DMS153 treated with DMSO at 0.1 percent for 48 hours (cell line): ENCODE data around the gene ARPP21.
"Not testable (repeated sequence)": the region's sequence is repeated elsewhere in the genome, so short reads cannot be mapped to it uniquely, and the experiment has no call there.

ENCODE experiments used
- DNase-seq: peaks from one replicate; lab custom pipeline; 2025; ENCODE audit not compliant: unreplicated experiment; lab: John Stamatoyannopoulos, UW

ARPP21 gene

DNA sequence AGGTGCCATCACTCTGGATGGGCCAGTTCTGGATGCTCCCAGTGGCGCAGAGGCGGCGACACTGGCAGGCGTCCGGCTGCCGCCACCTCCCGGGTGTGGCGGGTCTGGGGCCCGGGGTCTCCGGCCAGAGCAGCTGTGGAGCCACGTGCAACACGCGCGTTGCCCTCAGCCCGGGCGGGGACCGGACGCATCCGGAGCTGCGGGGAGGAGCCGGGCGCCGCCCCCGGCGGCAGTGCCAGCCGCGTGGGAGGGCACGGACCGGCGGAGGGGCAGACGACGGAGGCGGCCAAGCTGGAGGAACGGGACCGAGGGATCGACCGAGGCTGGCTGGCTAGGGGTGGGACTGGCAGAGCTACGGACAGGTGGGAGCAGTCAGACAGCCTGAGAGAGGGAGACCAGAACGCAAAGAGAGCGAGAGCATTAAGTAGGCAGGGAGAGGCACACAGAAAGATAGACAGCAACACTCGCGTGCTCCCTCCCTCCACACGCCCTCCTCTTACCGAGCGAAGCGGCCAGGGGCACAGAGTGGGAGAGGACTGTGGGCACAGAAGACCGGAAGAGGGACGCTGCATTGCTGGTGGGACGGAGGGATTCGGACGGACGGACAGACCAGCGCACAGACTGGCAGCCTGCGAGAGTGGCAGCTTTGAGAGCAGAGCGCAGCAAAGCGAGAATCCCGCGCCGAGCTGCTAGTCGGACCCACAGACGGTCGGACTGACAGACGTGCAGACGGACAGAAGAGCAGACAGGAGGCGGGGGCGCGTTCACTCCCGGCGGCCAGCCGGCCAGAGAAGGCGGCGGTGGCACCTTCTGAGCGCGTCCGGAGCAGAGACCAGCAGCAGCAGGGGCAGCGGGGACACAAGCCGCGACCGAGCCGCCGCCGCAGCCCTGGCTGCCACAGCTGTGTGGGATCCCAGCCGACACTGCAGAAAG lies at the start of gene ARPP21:
Gene ARPP21, plus strand, starts transcription at position 272 of the 933 bp plus-strand sequence. CDS start 42,227 bp downstream, outside the sequence.
- DNase-seq: no peak

DNA sequence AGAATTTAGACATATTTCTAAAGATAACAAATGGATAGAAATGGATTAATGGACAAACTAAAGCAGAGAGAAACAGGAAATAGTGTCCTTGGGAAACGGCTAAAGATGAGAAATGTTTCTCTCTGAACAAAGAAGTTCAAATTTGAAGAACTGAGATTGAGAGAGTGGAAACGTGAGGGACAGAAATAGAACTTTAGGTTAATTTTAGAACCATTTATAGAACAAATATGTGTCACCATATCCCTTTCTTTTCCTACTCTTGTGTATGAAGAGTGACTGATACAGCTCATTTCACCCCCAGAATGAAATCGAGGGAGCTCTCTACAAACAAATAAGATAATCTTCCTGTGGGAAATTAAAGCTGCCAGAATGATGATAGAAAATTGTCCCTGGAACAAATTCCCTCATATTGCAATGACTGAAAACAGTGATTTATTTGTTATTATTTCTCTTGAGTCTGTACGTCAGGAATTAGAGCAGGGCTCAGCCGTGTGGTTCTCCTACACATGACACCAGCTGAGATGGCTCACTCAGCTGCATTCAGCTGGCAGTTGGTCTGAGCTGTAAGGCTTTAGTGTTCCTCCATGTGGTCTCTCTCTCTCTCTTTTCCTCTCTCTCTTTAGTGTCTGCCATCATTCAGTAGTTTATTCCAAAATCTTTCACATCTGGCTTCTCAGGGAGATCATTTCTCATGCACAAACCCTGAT lies 46.6 kb upstream of the ARPP21 start:
- DNase-seq: no peak

DNA sequence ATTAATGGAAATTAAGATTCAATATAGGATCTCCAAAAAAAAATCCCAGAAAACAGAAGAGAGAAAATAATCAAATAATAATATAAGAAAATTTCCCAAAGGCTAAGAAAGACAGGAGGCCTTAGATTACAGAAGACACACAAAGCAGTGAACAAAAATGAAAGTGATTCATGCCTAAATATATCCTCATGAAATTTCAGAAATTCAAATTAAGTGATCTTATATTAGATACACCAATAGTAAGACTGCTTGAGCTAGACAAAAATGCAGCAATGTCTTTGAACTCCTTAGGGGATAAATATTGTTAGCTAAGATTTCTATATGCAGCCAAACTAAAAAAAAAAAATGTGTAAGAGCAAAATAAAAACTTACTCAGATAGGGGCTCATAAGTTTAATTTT lies 44.6 kb upstream of the ARPP21 start:
- no peak for DNase-seq

DNA sequence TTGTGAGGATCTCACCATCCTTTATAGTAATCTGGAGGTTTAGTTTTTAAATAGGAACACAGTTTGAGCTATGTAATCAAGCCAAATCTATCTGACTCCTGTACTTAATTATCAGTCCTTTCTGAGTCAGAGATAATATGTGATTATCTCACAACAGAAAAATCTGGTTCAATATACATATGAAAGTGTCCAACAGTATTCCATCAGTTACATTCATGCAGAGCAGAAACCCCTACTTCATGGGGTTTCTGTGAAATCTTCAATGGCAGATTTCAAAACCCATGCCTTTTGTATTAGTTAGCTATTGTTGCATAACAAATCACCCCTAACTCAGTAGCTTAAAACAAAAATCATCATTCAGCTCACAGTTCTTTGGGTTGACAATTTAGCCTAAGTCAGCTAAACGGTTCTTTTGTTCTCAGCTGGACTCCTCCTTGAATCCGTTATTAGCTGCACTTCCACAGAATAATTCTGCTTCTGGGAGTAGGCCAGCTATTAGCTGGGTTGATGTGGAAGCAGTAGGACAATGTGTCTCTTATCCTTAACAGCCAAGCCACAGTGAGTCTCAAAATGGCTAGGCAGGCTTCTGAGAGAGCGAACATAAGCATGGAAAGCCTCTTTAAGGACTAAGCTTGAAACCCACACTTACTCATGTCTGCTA lies 42.9 kb upstream of the ARPP21 start:
- no peak for DNase-seq

DNA sequence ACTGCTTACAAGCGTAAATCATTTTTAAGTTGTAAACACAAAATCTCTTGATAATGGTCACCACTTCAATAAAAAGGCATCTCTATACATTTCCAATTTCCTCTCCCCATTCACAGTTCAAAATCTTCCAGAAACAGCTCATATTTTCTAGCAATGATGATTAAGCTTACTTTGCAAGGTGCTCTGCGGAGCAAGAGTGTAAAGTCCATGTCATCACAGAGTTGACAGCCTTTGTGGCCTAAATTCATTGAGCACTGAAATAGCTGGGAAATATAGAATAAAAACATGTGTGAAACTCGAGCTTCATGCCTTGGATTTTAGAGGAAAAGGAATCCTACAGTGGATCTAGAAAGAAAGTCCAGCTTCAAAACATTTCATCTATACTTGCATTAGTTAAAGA lies 41.8 kb upstream of the ARPP21 start:
- no peak for DNase-seq

DNA sequence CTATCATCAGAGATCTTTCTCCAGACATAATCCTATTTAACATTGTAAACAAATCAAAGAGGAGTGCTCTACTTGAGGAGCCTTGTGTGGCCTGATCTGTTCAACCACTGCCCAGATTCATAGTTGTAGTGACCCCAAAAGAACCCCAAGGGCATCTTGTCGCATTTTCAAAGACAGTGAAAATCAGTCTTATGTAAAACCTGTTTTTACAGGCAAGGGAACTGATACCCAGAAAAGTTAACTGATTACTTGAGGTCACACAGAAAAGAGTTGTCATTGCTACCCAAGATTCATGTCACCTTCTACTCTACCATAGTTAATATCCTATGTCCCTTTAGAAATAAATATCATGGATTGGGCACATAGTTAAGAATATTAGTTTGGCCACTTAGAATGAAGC lies 40.5 kb upstream of the ARPP21 start:
- no peak for DNase-seq

DNA sequence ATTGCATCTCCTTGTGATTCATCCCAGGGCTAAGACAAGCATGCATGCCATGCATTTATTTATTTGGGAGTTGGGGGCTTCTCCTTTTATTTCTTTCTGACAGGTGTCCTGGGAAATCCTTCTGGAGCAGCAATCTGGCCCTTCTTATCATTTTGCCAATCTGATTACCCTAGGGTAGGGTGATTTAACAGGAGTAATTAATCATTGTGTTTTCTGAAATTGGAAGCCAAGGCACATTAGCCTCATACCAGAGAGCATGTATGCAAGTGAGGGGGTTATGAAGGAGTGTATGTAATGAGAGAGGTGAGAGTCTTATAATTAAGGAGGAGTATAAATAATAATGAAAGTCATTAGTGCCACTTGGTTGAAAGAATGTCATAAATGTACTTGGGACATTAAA lies 37.4 kb upstream of the ARPP21 start:
- DNase-seq: no peak

DNA sequence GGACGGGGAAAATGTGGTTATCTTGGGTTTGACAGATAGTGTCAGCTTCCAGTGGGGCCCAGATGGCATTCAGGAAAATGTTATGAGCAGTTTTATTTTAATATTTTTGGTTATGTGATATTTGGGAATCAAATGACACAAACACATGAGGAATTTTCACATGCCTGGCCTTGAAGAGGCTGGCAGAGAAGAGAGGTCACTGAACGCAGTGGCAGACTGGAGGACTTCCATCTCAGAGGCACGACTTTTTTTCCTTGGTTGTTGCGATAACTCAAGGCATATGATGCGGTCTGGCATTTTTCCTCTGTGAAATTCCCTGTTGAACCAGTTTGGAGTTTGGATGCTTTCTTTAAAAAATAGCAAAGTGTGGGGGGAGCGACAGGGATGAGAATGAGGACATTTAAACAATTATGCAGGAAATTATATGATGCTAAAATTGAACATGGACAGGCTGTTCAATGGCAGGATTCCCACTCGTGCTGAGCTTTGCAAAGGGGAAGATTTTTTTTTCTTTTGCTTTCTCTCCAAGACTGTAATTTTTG lies 36.9 kb upstream of the ARPP21 start:
- DNase-seq: no peak

DNA sequence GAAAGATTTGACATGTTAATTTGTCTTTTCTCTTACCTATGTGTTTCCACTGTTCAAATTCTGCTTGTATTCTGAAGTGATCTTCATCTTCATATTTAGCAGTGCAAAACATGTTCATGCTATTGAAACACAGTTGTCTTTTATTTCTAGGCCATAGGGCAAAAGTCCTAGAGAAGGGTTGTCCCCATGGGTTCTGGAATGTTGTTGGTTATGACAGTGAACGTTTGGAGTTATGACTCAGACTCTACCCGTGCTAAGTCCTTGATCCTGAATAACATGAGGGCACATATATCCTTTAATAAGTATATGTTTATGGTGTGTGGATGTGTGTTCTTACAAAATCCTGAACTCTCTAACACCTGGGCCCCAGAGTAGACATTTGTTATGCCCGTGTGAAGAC lies 23.0 kb upstream of the ARPP21 start:
- no peak for DNase-seq

DNA sequence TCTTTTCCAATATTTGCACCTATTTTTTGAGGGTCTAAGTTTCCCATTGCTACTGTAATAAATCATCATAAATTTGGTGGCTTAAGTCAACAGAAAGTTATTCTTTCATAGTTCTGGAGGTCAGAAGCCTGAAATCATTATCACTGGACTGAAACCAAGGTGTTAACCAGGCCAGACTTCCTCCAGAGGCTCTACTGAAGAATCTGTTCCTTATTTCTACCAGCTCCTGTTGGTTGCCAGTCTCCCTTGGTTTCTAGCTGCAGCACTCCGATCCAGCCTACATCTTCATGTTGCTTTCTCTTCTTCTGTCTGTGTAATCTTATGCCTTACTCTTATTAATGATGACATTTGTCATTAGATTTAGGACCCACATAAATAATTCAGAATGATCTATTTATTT lies 22.0 kb upstream of the ARPP21 start:
- no peak for DNase-seq

DNA sequence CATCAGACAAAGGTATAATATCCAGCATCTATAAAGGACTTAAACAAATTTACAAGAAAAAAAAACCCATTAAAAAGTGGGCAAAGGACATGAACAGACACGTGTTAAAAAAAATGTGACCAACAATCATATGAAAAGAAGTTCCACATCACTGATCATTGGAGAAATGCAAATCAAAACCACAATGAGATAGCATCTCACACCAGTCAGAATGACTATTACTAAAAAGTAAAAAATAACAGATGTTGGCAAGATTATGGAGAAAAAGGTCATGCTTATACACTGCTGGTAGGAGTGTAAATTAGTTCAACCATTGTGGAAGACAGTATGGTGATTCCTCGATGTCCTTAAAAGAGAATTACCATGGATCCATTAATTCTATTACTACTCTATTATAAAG lies 19.1 kb upstream of the ARPP21 start:
- DNase-seq: not testable (repeated sequence)

DNA sequence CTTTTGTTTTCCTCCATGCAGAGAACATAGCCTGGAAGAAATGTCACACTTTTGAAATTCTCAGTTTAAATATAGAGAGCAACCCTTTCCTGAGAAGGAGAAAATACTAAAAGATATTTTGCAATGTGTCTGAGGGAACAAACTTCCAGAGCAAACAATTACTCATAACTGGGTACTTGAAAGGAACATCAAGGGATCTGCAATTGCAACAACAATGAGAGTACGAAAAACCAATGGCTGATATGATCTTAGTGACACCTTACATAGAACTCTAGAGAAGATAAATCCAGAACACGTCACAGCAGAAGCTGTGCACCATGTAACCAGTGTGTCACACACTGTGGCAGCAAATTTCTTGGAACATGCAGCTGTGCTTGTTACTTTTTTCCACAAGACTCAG lies 14.6 kb upstream of the ARPP21 start:
- no peak for DNase-seq

DNA sequence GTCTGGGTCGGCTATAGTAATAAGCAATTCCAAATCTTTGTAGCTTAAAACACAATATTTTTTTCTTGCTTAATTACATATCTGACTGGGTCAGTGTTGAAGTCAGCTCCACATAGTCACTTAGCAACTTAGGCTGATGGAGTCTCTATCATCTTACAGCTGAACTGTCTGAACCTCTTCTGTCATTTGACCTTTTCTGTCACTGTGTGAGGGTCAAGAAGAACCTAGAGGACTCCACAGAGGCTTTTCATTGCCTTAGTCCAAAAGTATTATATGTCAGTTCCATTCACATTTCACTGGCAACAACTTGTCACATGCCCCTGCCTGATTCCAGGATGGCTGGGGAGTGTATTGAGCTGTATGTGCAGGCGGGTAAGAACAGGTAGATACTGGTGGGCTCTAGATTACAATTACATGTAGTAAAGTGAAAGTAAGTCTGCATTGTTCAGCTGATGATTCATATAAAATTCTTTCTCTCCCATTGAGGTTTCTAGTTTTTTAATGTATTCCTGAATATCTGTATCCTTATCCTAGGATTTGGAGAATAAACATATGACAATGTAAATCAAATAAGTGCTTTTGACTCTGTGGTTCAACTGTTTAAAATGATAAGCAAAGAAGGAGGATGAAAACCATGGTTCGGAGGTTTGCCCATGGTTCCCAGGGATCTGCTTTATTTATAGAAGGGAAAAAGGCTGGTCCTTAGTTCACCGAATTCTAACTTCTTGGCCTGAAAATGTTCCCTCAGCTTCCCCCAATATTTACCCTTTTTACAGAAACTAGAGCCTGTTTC lies 5.8 kb upstream of the ARPP21 start:
- DNase-seq: no peak

DNA sequence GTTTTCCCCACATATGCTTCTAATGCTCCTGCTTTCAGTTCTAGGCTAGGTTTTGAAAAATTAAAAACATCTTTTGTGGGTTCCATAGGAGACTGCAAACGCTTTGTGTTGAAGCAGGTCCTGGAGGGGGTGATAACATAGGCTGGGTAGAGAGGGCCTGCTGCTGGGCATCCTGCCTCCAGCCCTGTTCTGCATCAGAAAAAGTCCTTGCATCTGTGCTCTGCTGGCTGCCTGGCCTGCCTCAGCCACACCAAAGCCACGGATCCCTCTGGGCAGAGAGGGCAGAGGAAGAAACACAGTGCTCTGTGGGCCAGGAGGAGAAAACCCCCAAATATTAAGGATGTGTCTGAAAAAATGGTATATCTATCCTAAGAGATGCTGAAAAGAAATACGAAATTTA lies 3.9 kb upstream of the ARPP21 start:
- no peak for DNase-seq

DNA sequence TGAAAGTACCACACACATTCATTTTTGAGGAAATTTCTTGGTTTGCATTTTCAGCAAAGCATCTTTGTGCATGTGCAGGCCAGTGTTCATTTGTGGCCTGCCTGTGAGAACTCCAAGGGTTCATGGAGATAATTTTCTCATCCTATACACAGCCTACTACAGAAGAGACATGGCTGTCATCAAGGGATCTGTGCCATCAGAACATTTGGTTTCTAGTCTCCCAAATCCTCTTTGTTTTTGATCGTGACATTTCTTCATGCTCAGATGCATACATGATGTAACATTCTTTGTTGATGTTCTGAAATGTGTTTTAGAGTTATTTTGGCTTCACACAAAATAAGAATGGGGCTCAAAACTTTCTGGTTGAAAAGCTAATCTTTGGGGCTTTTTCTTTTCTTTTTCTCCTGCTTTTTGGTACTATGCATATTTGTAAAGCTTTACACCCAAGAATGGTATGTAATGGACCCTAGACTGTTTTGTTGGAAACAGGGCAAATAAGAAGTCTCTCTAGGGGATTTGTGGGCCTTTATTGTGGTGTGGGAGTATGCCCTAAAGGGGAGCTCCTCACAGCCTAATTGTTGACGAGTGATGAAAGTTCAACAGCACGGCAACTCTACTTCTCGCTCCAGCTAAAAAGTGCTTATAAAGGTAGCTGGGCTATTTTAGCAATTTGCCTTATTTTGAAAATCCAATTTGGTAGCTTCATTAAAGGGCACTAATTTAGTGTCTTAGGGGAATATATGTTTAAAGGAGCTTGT lies 3.2 kb upstream of the ARPP21 start:
- DNase-seq: no peak

DNA sequence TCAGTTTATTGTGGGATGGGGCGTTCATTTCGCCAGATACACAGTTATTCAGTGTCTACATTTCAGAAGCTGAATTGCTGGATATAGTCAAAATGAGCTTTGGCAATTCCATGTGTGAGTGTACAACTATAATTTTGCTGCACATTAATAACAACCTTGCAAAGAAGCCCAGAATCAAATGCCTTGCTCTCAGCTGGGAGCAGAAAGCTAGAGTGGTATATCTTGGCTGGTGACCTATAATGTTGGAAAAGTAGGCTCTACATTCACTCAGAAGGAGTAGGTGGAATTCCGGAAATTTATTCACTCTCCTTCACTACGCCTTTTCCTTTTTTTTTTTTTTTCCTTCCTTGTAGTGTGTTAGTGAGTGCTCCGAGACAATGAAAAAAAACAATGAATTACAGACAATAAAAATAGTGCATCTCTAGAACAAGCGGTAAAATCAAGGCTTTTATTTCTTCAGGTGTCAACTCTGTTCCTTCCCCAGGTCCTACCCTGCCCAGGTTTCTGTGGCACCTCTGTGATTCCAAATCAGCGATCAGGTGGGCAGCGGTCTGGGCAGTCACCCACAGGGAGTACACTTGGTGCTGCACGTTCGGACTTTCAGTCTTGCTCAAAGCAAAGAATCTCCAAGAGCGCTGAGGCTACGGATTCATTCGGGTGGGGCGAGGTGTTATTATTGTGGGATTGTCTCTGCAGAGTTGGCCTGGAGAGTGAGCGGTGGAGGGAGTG lies 910 bp upstream of the ARPP21 start:
- no peak for DNase-seq

DNA sequence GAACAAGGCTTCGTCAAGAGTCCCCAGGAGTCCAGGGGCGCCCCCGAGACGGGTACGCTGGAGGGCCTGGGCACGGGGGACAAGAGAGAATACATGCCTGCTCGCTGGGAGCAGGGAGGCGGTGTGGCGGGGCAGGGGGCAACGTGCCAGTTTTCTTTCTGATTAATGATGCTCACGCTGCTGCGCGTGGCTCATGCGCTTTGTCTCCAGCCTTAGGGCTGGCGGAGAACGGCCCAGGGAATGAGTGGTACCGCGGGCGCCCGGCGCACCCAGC lies 408 bp upstream of the ARPP21 start:
- no peak for DNase-seq

DNA sequence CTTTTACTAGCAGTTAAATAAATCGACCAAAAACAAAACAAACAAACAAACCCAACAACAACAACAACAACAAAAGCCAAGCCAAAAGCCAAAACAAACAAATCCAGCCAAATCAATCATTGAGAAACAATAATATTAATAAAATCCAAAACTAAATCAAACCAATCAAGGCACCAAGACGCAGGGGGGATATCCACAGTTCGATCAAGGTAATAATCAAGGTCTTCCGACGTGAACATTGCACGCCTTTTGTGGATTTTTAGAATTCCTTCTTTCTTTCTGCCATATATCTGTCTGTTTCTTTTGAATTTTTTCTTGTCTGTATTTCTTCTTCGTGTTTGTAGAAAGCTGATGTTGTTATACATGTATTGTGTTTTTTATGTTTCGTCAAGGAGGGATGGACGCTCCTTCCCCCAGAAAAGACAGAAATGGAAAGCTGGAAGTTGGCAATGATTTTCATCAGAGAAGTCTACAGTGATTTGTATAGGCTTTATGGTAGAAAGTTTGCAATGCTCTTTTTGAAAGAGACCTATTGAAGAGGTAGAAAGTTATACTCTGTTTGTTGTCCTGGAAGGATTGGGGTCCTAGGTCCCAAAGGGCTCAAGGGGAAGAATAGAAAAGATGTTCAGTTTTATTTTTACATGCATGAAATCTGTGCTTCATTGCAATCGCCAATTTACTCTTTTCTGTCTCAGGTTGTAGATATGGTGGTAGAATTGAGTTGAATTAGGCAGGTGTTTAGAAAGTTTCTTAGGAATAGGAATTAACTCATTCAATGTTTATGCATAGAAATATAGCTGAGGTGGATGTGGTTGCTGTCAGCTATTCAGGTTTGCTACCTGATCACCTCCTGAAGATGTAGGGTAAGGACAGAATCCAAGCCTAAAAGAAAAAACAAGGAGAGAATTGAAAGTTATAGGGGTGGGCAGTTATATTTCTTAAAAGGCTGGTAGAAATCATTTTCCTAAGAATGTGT lies 1.2 kb downstream of the ARPP21 start:
- DNase-seq: no peak
